ENCODE measurements around the gene IGFL3. TPM values are rescaled to one million over a fixed set of nuclear protein-coding genes. Genes with fewer than 3 reads are reported as not detected.

The IGFL3 gene
- polyA plus RNA-seq, 3 donors: not detected

- peaks cover 19 to 24% of the 10 kb centered on the region in 2 donors for H3K9me3 ChIP-seq (replicated peaks in 1 of 2; ENCODE audit: control insufficient read depth in 1 of 2, insufficient read depth in 1 of 2, low read length in 2 of 2)
- H3K4me3 Mint-ChIP-seq: no peak overlapping the region
- no peaks in the 10 kb centered on the region for H4K20me1 ChIP-seq (ENCODE audit: insufficient read depth, low read length)
- H3K36me3 Mint-ChIP-seq: no peaks in the 10 kb centered on the region
- no peak overlapping the region for H3K4me3 ChIP-seq (replicated peaks in 1 of 3; ENCODE audit: low read depth in 2 of 3, low read length in 3 of 3)
- H3K36me3 ChIP-seq (replicated peaks in 1 of 2; ENCODE audit: control insufficient read depth in 1 of 2, insufficient read depth in 2 of 2, low read length in 2 of 2): no peaks in the 10 kb centered on the region
- H3K27me3 Mint-ChIP-seq (ENCODE audit: low read depth in 3 of 3): peaks cover 6 to 41% (median 31%) of the 10 kb centered on the region in 3 donors
- H3K4me2 ChIP-seq (replicated peaks; ENCODE audit: extremely low read depth, low read length, poor library complexity, severe bottlenecking): no peak overlapping the region
- peaks cover 13 to 36% (median 30%) of the 10 kb centered on the region in 7 donors for H3K9me3 Mint-ChIP-seq
- H3K27ac Mint-ChIP-seq: no peak overlapping the region
- H2AFZ ChIP-seq (ENCODE audit: insufficient read depth, low read depth, low read length, poor library complexity, severe bottlenecking): no peak overlapping the region
- intact Hi-C loops (cut with micrococcal nuclease): no loop called here
- no peak for TF ChIP-seq CTCF (IDR thresholded peaks at IDR 0.05)
- peaks cover 2 to 17% of the 10 kb centered on the region in 2 donors for H3K27me3 ChIP-seq (ENCODE audit: control insufficient read depth in 2 of 2, insufficient read depth in 2 of 2, low read length in 2 of 2)
- H3K9ac ChIP-seq (ENCODE audit: insufficient read depth, low read length, poor library complexity, severe bottlenecking): no peak overlapping the region
- H3K4me1 ChIP-seq (ENCODE audit: control insufficient read depth in 1 of 2, insufficient read depth in 2 of 2, low read length in 2 of 2): no peaks in the 10 kb centered on the region
- H3K27ac ChIP-seq (ENCODE audit: low read depth in 1 of 2, low read length in 2 of 2): no peak overlapping the region
- no peak for DNase-seq
- H3K4me1 Mint-ChIP-seq: no peaks in the 10 kb centered on the region
- H3K79me2 ChIP-seq (ENCODE audit: insufficient read depth, low read length): no peaks in the 10 kb centered on the region
- WGBS (ENCODE audit: insufficient coverage): 95% methylated on average over 4 of the region's 5 CpGs
Measured at GRCh38 chr19:46090444-46090843, 34.0 kb downstream of the IGFL3 start.

- H3K9ac ChIP-seq (ENCODE audit: insufficient read depth, low read length, poor library complexity, severe bottlenecking): no peak overlapping the region
- no peaks in the 10 kb centered on the region for H4K20me1 ChIP-seq (ENCODE audit: insufficient read depth, low read length)
- no CpG with 5 or more reads among the region's 1 CpG for WGBS (ENCODE audit: insufficient coverage)
- H3K4me1 Mint-ChIP-seq: no peaks in the 10 kb centered on the region
- no peak overlapping the region for H3K4me3 ChIP-seq (replicated peaks in 1 of 3; ENCODE audit: low read depth in 2 of 3, low read length in 3 of 3)
- H3K27me3 Mint-ChIP-seq (ENCODE audit: low read depth in 3 of 3): peaks cover 6 to 40% (median 24%) of the 10 kb centered on the region in 3 donors
- H3K27ac ChIP-seq (ENCODE audit: low read depth in 1 of 2, low read length in 2 of 2): no peak overlapping the region
- H3K79me2 ChIP-seq (ENCODE audit: insufficient read depth, low read length): no peaks in the 10 kb centered on the region
- no peaks in the 10 kb centered on the region for H3K36me3 ChIP-seq (replicated peaks in 1 of 2; ENCODE audit: control insufficient read depth in 1 of 2, insufficient read depth in 2 of 2, low read length in 2 of 2)
- no peak overlapping the region for H2AFZ ChIP-seq (ENCODE audit: insufficient read depth, low read depth, low read length, poor library complexity, severe bottlenecking)
- TF ChIP-seq CTCF (IDR thresholded peaks at IDR 0.05): no peak
- H3K4me1 ChIP-seq (ENCODE audit: control insufficient read depth in 1 of 2, insufficient read depth in 2 of 2, low read length in 2 of 2): no peaks in the 10 kb centered on the region
- H3K9me3 ChIP-seq (replicated peaks in 1 of 2; ENCODE audit: control insufficient read depth in 1 of 2, insufficient read depth in 1 of 2, low read length in 2 of 2): peaks cover 19 to 29% of the 10 kb centered on the region in 2 donors
- H3K4me3 Mint-ChIP-seq: peak overlapping the region in 1 of 2 donors; percentile 49
- peaks cover 18 to 41% (median 39%) of the 10 kb centered on the region in 7 donors for H3K9me3 Mint-ChIP-seq
- intact Hi-C loops (cut with micrococcal nuclease): no loop called here
- no peak for DNase-seq
- H3K4me2 ChIP-seq (replicated peaks; ENCODE audit: extremely low read depth, low read length, poor library complexity, severe bottlenecking): no peak overlapping the region
- H3K36me3 Mint-ChIP-seq: no peaks in the 10 kb centered on the region
- H3K27ac Mint-ChIP-seq: no peak overlapping the region
- H3K27me3 ChIP-seq (ENCODE audit: control insufficient read depth in 2 of 2, insufficient read depth in 2 of 2, low read length in 2 of 2): peaks cover 2 to 21% of the 10 kb centered on the region in 2 donors
Measured at GRCh38 chr19:46089432-46089831, 35.1 kb downstream of the IGFL3 start.
